Measurements from ENCODE around the gene HCN2.

HCN2 gene

GRCh38 chr19:593505-593904 lies 3.8 kb downstream of the HCN2 start:
- H3K36me3 ChIP-seq (ENCODE audit: low read length), result no peaks in the 10 kb centered on the region
- H3K79me2 ChIP-seq (ENCODE audit: insufficient read depth, low read length), result no peaks in the 10 kb centered on the region
- no peaks in the 10 kb centered on the region for H3K9me3 ChIP-seq (ENCODE audit: insufficient read depth, low read length)
- no peak overlapping the region for H3K27ac ChIP-seq (ENCODE audit: low read depth, low read length)
- no peaks in the 10 kb centered on the region for H3K9me2 ChIP-seq (replicated peaks; ENCODE audit: insufficient read depth, low read length)
- no peaks in the 10 kb centered on the region for H4K20me1 ChIP-seq (ENCODE audit: low read depth, low read length)
- H3K9ac ChIP-seq (ENCODE audit: low read length), result no peak overlapping the region
- H3F3A ChIP-seq (ENCODE audit: insufficient read depth), result no peaks in the 10 kb centered on the region
- no peak overlapping the region for H3K4me2 ChIP-seq (ENCODE audit: low read depth, low read length, poor library complexity, severe bottlenecking)
- H3K27me3 ChIP-seq (ENCODE audit: low read length), result no peaks in the 10 kb centered on the region
- TF ChIP-seq, protein P1, sequence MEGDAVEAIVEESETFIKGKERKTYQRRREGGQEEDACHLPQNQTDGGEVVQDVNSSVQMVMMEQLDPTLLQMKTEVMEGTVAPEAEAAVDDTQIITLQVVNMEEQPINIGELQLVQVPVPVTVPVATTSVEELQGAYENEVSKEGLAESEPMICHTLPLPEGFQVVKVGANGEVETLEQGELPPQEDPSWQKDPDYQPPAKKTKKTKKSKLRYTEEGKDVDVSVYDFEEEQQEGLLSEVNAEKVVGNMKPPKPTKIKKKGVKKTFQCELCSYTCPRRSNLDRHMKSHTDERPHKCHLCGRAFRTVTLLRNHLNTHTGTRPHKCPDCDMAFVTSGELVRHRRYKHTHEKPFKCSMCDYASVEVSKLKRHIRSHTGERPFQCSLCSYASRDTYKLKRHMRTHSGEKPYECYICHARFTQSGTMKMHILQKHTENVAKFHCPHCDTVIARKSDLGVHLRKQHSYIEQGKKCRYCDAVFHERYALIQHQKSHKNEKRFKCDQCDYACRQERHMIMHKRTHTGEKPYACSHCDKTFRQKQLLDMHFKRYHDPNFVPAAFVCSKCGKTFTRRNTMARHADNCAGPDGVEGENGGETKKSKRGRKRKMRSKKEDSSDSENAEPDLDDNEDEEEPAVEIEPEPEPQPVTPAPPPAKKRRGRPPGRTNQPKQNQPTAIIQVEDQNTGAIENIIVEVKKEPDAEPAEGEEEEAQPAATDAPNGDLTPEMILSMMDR (IDR thresholded peaks at IDR 0.05; ENCODE audit: insufficient read depth, low read length, poor library complexity, severe bottlenecking), result no peak
- no peak for TF ChIP-seq EZH2phosphoT487 (conservative IDR thresholded peaks at IDR 0.05; ENCODE audit: low read length)
- no peak overlapping the region for H2AFZ ChIP-seq (ENCODE audit: low read depth, low read length, severe bottlenecking)
- H3K4me3 ChIP-seq (ENCODE audit: insufficient read depth, low read length, poor library complexity, severe bottlenecking), result no peak overlapping the region

GRCh38 chr19:594265-594870 lies 4.7 kb downstream of the HCN2 start:
- H3K36me3 ChIP-seq (ENCODE audit: low read length), result no peaks in the 10 kb centered on the region
- no peak overlapping the region for H3K4me2 ChIP-seq (ENCODE audit: low read depth, low read length, poor library complexity, severe bottlenecking)
- no peak overlapping the region for H3K9ac ChIP-seq (ENCODE audit: low read length)
- no peak for TF ChIP-seq EZH2phosphoT487 (conservative IDR thresholded peaks at IDR 0.05; ENCODE audit: low read length)
- H3K79me2 ChIP-seq (ENCODE audit: insufficient read depth, low read length), result no peaks in the 10 kb centered on the region
- no peak overlapping the region for H2AFZ ChIP-seq (ENCODE audit: low read depth, low read length, severe bottlenecking)
- H3K9me2 ChIP-seq (replicated peaks; ENCODE audit: insufficient read depth, low read length), result no peaks in the 10 kb centered on the region
- H3F3A ChIP-seq (ENCODE audit: insufficient read depth), result no peaks in the 10 kb centered on the region
- H3K27me3 ChIP-seq (ENCODE audit: low read length), result no peaks in the 10 kb centered on the region
- H3K4me3 ChIP-seq (ENCODE audit: insufficient read depth, low read length, poor library complexity, severe bottlenecking), result no peak overlapping the region
- no peaks in the 10 kb centered on the region for H4K20me1 ChIP-seq (ENCODE audit: low read depth, low read length)
- no peak overlapping the region for H3K27ac ChIP-seq (ENCODE audit: low read depth, low read length)
- H3K9me3 ChIP-seq (ENCODE audit: insufficient read depth, low read length), result no peaks in the 10 kb centered on the region

GRCh38 chr19:595326-596262 lies 5.9 kb downstream of the HCN2 start:
- no peak overlapping the region for H3K27ac ChIP-seq (ENCODE audit: low read depth, low read length)
- no peaks in the 10 kb centered on the region for H3K27me3 ChIP-seq (ENCODE audit: low read length)
- no peaks in the 10 kb centered on the region for H3K36me3 ChIP-seq (ENCODE audit: low read length)
- H3K9ac ChIP-seq (ENCODE audit: low read length), result no peak overlapping the region
- H3K79me2 ChIP-seq (ENCODE audit: insufficient read depth, low read length), result no peaks in the 10 kb centered on the region
- H3K4me2 ChIP-seq (ENCODE audit: low read depth, low read length, poor library complexity, severe bottlenecking), result no peak overlapping the region
- H3K9me3 ChIP-seq (ENCODE audit: insufficient read depth, low read length), result no peaks in the 10 kb centered on the region
- H4K20me1 ChIP-seq (ENCODE audit: low read depth, low read length), result no peaks in the 10 kb centered on the region
- TF ChIP-seq EZH2phosphoT487 (conservative IDR thresholded peaks at IDR 0.05; ENCODE audit: low read length), result no peak
- TF ChIP-seq, protein P1 (IDR thresholded peaks at IDR 0.05; ENCODE audit: insufficient read depth, low read length, poor library complexity, severe bottlenecking), result no peak
- no peaks in the 10 kb centered on the region for H3F3A ChIP-seq (ENCODE audit: insufficient read depth)
- no peaks in the 10 kb centered on the region for H3K9me2 ChIP-seq (replicated peaks; ENCODE audit: insufficient read depth, low read length)
- no peak overlapping the region for H2AFZ ChIP-seq (ENCODE audit: low read depth, low read length, severe bottlenecking)
- no peak overlapping the region for H3K4me3 ChIP-seq (ENCODE audit: insufficient read depth, low read length, poor library complexity, severe bottlenecking)

DNA sequence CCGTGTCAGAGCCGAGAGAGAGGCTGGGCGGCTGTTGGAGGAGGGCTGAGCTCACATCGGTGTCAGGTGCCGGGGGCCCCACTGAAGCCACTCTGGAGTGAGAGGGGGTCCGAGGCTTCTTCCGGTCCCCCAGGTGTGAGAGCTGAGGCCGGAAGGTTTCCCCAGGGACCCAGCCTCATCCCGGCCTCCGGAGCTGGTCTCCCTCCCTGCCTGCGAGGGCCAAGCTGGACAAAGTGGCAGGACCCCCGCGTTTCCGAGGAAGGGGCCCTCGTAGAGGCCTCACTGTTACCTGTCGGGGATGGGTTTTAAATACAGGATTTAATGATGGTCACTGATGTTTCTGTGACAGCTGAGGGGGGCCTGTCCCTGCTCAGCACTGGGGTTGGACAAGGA lies 6.6 kb downstream of the HCN2 start:
- H3K4me2 ChIP-seq (ENCODE audit: low read depth, low read length, poor library complexity, severe bottlenecking), result no peak overlapping the region
- no peaks in the 10 kb centered on the region for H3K36me3 ChIP-seq (ENCODE audit: low read length)
- no peaks in the 10 kb centered on the region for H3K9me2 ChIP-seq (replicated peaks; ENCODE audit: insufficient read depth, low read length)
- no peaks in the 10 kb centered on the region for H4K20me1 ChIP-seq (ENCODE audit: low read depth, low read length)
- no peaks in the 10 kb centered on the region for H3K27me3 ChIP-seq (ENCODE audit: low read length)
- no peaks in the 10 kb centered on the region for H3K9me3 ChIP-seq (ENCODE audit: insufficient read depth, low read length)
- no peak overlapping the region for H3K9ac ChIP-seq (ENCODE audit: low read length)
- H3K4me3 ChIP-seq (ENCODE audit: insufficient read depth, low read length, poor library complexity, severe bottlenecking), result no peak overlapping the region
- no peak overlapping the region for H3K27ac ChIP-seq (ENCODE audit: low read depth, low read length)
- H3K79me2 ChIP-seq (ENCODE audit: insufficient read depth, low read length), result no peaks in the 10 kb centered on the region
- H2AFZ ChIP-seq (ENCODE audit: low read depth, low read length, severe bottlenecking), result no peak overlapping the region
- TF ChIP-seq EZH2phosphoT487 (conservative IDR thresholded peaks at IDR 0.05; ENCODE audit: low read length), result no peak
- TF ChIP-seq, protein P1 (IDR thresholded peaks at IDR 0.05; ENCODE audit: insufficient read depth, low read length, poor library complexity, severe bottlenecking), result no peak
- H3F3A ChIP-seq (ENCODE audit: insufficient read depth), result no peaks in the 10 kb centered on the region
